ENCODE measurements around the gene HEY2.

HEY2 gene

GRCh38 chr6:125745281-125746018, 4.0 kb upstream of the HEY2 start:
- DNase-seq (ENCODE audit: low spot score), result no peak

DNA sequence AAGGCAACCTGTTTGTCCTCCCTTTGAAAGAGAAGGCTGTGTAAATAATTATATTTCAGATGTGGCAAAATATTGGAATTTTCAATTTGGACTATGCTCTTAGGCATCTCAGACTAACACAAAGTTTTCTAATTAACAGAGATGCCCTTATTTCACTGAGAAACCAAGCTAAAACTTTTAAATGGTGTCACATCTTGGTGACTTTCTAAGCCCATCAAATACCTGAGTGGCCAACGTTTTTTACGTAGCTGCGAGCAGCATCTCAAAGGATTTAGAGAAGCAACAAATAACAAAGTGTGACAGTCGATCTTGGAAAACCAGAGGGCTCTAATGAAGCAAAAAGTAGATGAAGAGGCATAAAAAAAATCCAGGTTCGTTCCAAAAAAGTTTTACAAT, 3.4 kb upstream of the HEY2 start:
- DNase-seq (ENCODE audit: low spot score), result no peak

DNA sequence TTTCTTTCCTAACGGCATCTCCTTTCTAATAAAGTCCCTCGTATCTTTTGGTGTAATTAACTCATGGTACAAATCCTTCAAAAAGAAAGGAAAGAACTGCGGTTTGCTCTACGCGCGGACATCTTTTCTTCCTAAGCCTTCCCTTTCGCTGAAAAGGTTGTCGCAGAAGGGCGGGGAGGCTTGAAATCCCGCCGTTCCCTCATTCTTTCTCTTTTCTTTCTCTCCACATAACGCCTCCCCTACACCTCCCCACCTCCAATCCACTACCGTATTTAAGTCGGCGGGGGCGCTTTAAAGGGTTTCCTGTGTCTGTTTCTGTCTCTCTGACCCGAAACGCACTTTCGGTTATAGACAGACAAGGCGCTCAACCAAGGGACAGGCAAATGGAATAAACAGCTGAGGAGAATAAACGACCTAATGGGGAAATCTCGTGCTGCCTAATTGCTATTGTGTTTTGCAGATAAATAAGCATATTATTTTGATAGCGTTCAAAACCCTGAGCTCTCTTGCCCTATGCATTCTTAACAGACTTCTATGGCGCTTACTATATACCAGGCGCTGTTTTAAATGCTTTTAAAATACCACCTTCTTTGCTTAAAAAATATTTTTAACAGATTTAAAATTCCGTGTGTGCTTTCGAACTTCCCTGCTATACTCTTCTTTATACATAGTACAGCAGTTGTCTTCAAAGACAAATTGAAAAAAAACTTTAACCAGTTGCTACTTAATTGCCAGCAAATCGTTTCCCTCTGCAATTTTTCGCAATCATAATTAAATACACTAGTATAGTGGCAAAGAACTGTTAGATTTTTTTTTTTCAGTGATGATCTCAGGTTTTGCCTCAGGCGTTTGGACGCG, 2.5 kb upstream of the HEY2 start:
- peak; percentile 76 for DNase-seq (ENCODE audit: low spot score)

- no peak for DNase-seq (ENCODE audit: low spot score)
Measured at GRCh38 chr6:125747589-125748405, 1.6 kb upstream of the HEY2 start.

GRCh38 chr6:125748406-125749172, 843 bp upstream of the HEY2 start:
- DNase-seq (ENCODE audit: low spot score), result peak; percentile 21

GRCh38 chr6:125749865-125750691, 646 bp downstream of the HEY2 start:
- no peak for DNase-seq (ENCODE audit: low spot score)

- no peak for DNase-seq (ENCODE audit: low spot score)
Measured at GRCh38 chr6:125750692-125751333, 1.4 kb downstream of the HEY2 start.

DNA sequence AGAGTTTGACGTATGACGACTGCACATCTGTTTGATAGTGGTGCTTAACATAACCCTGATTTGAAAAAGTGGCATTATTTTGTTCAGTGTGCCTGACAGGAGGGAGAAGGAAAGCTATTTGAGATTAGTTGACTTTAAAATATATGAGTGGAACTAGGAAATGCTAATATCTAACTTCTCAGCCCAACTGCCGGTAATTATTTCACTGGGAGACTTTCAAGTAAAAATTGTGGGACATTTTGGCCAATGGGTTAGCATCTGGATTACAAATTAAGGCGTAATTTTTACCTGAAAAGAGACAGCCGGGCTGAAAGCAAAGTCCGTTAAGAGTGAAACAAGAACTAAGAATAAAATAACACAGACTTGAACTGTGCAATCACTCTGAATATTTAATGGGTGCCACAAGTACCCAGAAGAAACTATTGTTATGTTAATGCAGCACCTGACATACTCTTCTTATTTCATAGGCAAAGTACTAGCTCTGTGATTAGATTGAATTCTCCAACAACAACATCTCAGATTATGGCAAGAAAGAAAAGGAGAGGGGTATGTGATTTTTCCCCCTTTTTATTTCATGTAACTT, 2.0 kb downstream of the HEY2 start:
- DNase-seq (ENCODE audit: low spot score), result no peak

- DNase-seq (ENCODE audit: low spot score), result no peak
Measured at GRCh38 chr6:125752773-125753172, 3.3 kb downstream of the HEY2 start.

- peak; percentile 54 for DNase-seq (ENCODE audit: low spot score)
Measured at GRCh38 chr6:125753218-125753936, 3.9 kb downstream of the HEY2 start.

DNA sequence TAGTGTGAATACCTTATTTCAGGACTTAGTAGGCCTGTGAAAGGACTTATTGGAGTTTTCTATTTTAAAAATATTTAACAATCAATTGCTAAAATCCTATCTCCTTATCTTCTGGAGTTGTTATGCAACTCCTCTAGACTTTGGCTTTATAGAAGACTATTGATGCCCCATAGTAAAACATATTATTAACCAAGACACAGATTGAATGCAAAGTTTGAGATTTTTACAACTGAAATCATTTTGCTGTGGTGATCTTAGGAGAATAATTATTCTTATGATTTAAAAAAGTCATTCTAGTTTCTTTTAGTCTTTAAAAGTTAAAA, 4.5 kb downstream of the HEY2 start:
- no peak for DNase-seq (ENCODE audit: low spot score)

DNA sequence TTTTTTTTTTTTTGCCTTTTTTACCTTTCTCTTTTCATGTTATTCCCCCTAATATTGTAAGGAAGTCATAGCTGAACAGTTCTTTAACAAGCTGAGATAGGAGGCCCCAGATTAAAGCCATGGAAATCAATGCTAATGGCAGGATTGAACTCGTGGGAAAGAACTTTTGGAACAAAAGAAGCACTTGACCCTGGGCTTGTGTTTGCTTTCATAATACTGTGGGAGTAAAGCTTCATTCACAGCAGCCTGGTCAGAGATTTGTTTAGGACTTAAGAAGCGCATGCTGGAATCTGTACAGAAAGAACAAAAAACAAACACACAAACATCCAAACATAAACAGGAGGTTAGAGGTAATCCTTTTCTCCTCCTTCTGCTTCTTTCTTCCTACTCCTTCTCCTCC, 5.1 kb downstream of the HEY2 start:
- DNase-seq (ENCODE audit: low spot score), result no peak

- peak; percentile 36 for DNase-seq (ENCODE audit: low spot score)
Measured at GRCh38 chr6:125759184-125759902, 9.9 kb downstream of the HEY2 start.

GRCh38 chr6:125759959-125760457, 10.6 kb downstream of the HEY2 start:
- DNase-seq (ENCODE audit: low spot score), result no peak

- DNase-seq (ENCODE audit: low spot score), result no peak
Measured at GRCh38 chr6:125764121-125764671, 14.8 kb downstream of the HEY2 start.

GRCh38 chr6:125765944-125766343, 16.5 kb downstream of the HEY2 start:
- no peak for DNase-seq (ENCODE audit: low spot score)

- DNase-seq (ENCODE audit: low spot score), result no peak
Measured at GRCh38 chr6:125766641-125767040, 17.2 kb downstream of the HEY2 start.

DNA sequence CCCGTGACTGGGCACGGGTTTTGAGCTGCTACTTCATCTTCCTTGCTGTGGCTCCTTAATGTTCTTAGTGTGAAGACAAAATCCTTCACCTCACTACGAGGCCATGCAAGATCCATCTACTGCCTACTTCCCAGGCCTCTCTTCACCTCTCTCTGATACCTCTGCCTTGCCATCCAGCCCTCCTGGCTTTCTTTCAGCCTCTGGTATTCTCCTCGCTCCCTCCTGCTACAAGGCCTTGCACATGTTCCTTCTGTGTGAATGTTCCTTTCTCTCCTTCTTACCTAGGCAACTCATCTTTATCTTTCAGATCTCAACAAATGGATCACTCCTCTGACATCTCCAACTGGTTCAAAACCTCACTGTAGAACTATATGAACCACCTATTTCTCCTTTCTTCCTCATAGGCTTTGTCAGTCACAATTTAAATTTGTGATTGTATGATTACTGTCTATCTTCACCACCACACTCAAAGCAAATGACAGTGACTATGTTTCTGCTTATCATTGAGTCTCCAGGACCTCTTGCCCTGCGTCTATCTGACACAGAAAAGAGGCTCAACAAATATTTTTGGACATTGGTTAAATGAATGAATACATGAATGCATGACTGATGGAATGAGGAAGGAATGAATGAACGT, 19.8 kb downstream of the HEY2 start:
- no peak for DNase-seq (ENCODE audit: low spot score)
